ENCODE measurements around the gene PGRMC1.
"Not testable (repeated sequence)": the region's sequence is repeated elsewhere in the genome, so short reads cannot be mapped to it uniquely, and the experiment has no call there.

Gene PGRMC1

GRCh38 chrX:119235872-119236622 lies at the start of gene PGRMC1:
PGRMC1 (plus strand) TSS chrX:119236285; CDS start chrX:119236364, 79 bp downstream.
- ATAC-seq (replicated peaks) (peak; percentile 94 to 96), DNase-seq (peak; percentile 60)
- Mint-ChIP-seq H3K27ac (peak within 1 kb of the TSS; percentile 84), H3K36me3 (peaks cover 4 to 5% of the 10 kb centered on the region in 2 donors), H3K4me1 (peaks cover 13 to 21% of the 10 kb centered on the region in 2 donors), H3K27me3 (peaks cover 8 to 15% of the 10 kb centered on the region in 2 donors), H3K4me3 (peak within 1 kb of the TSS; percentile 82 to 86), H3K9me3 (no peaks in the 10 kb centered on the region)

GRCh38 chrX:119186763-119187162 lies 49.3 kb upstream of the PGRMC1 start:
- Mint-ChIP-seq H3K27ac (no peak overlapping the region), H3K9me3 (peaks cover 0 to 3% of the 10 kb centered on the region in 2 donors), H3K4me1 (no peaks in the 10 kb centered on the region), H3K4me3 (no peak overlapping the region), H3K27me3 (peaks cover 6 to 9% of the 10 kb centered on the region in 2 donors), H3K36me3 (no peaks in the 10 kb centered on the region)
- ATAC-seq (replicated peaks) (no peak), DNase-seq (no peak)

- H3K9me3 Mint-ChIP-seq, result peaks cover 0 to 3% of the 10 kb centered on the region in 2 donors
- H3K27ac Mint-ChIP-seq, result no peak overlapping the region
- no peak for DNase-seq
- ATAC-seq (replicated peaks), result no peak
- H3K27me3 Mint-ChIP-seq, result peaks cover 6 to 8% of the 10 kb centered on the region in 2 donors
- no peak overlapping the region for H3K4me3 Mint-ChIP-seq
- H3K4me1 Mint-ChIP-seq, result no peaks in the 10 kb centered on the region
- H3K36me3 Mint-ChIP-seq, result no peaks in the 10 kb centered on the region
Measured at GRCh38 chrX:119187298-119187697, 48.8 kb upstream of the PGRMC1 start.

GRCh38 chrX:119189115-119189514 lies 47.0 kb upstream of the PGRMC1 start:
- Mint-ChIP-seq H3K9me3 (peaks cover 0 to 3% of the 10 kb centered on the region in 2 donors), H3K36me3 (no peaks in the 10 kb centered on the region), H3K4me3 (no peak overlapping the region), H3K27me3 (peaks cover 6 to 8% of the 10 kb centered on the region in 2 donors), H3K4me1 (no peaks in the 10 kb centered on the region), H3K27ac (no peak overlapping the region)
- DNase-seq, result no peak
- ATAC-seq (replicated peaks), result no peak

- DNase-seq (no peak), ATAC-seq (replicated peaks) (no peak)
- Mint-ChIP-seq H3K27ac (no peak overlapping the region), H3K4me3 (no peak overlapping the region), H3K9me3 (peaks cover 0 to 3% of the 10 kb centered on the region in 2 donors), H3K27me3 (peaks cover 6 to 8% of the 10 kb centered on the region in 2 donors), H3K36me3 (no peaks in the 10 kb centered on the region), H3K4me1 (no peaks in the 10 kb centered on the region)
Measured at GRCh38 chrX:119189595-119189994, 46.5 kb upstream of the PGRMC1 start.

GRCh38 chrX:119190091-119190681 lies 45.9 kb upstream of the PGRMC1 start:
- Mint-ChIP-seq H3K9me3 (peaks cover 0 to 3% of the 10 kb centered on the region in 2 donors), H3K4me1 (no peaks in the 10 kb centered on the region), H3K27me3 (peaks cover 6 to 8% of the 10 kb centered on the region in 2 donors), H3K27ac (no peak overlapping the region), H3K36me3 (no peaks in the 10 kb centered on the region), H3K4me3 (no peak overlapping the region)
- ATAC-seq (replicated peaks), result no peak
- no peak for DNase-seq

- peaks cover 0 to 3% of the 10 kb centered on the region in 2 donors for H3K9me3 Mint-ChIP-seq
- ATAC-seq (replicated peaks), result no peak
- H3K27ac Mint-ChIP-seq, result no peak overlapping the region
Measured at GRCh38 chrX:119190831-119191230, 45.3 kb upstream of the PGRMC1 start.

GRCh38 chrX:119194621-119195020 lies 41.5 kb upstream of the PGRMC1 start:
- Mint-ChIP-seq H3K27me3 (no peaks in the 10 kb centered on the region), H3K27ac (no peak overlapping the region), H3K4me1 (no peaks in the 10 kb centered on the region), H3K9me3 (peaks cover 0 to 1% of the 10 kb centered on the region in 2 donors), H3K36me3 (no peaks in the 10 kb centered on the region), H3K4me3 (no peak overlapping the region)
- ATAC-seq (replicated peaks) (no peak), DNase-seq (no peak)

More at GRCh38 chrX:119190831-119191230, 45.3 kb upstream of the PGRMC1 start:
- Mint-ChIP-seq H3K36me3 (no peaks in the 10 kb centered on the region), H3K27me3 (peaks cover 6 to 8% of the 10 kb centered on the region in 2 donors), H3K4me3 (no peak overlapping the region), H3K4me1 (no peaks in the 10 kb centered on the region)
- no peak for DNase-seq

GRCh38 chrX:119201570-119201969 lies 34.5 kb upstream of the PGRMC1 start:
- ATAC-seq (replicated peaks), result no peak
- Mint-ChIP-seq H3K9me3 (peaks cover 0 to 1% of the 10 kb centered on the region in 2 donors), H3K4me3 (no peak overlapping the region), H3K36me3 (no peaks in the 10 kb centered on the region), H3K4me1 (no peaks in the 10 kb centered on the region), H3K27ac (no peak overlapping the region), H3K27me3 (peaks cover 0 to 12% of the 10 kb centered on the region in 2 donors)
- no peak for DNase-seq

- no peaks in the 10 kb centered on the region for H3K36me3 Mint-ChIP-seq
Measured at GRCh38 chrX:119206203-119206602, 29.9 kb upstream of the PGRMC1 start.

GRCh38 chrX:119207483-119207882 lies 28.6 kb upstream of the PGRMC1 start:
- H3K9me3 Mint-ChIP-seq; H3K4me3 Mint-ChIP-seq; H3K4me1 Mint-ChIP-seq; DNase-seq; H3K27ac Mint-ChIP-seq; H3K36me3 Mint-ChIP-seq; ATAC-seq (replicated peaks): not testable (repeated sequence)
- peaks cover 0 to 12% of the 10 kb centered on the region in 2 donors for H3K27me3 Mint-ChIP-seq

More at GRCh38 chrX:119206203-119206602, 29.9 kb upstream of the PGRMC1 start:
- Mint-ChIP-seq H3K27me3 (peaks cover 0 to 12% of the 10 kb centered on the region in 2 donors), H3K27ac (no peak overlapping the region), H3K4me3 (no peak overlapping the region), H3K9me3 (no peaks in the 10 kb centered on the region), H3K4me1 (no peaks in the 10 kb centered on the region)
- DNase-seq, result no peak
- ATAC-seq (replicated peaks), result no peak

GRCh38 chrX:119208401-119209057 lies 27.6 kb upstream of the PGRMC1 start:
- no peaks in the 10 kb centered on the region for H3K4me1 Mint-ChIP-seq
- H3K4me3 Mint-ChIP-seq, result no peak overlapping the region
- ATAC-seq (replicated peaks) (no peak), DNase-seq (no peak)
- H3K27me3 Mint-ChIP-seq, result peaks cover 5 to 18% of the 10 kb centered on the region in 2 donors
- H3K27ac Mint-ChIP-seq, result no peak overlapping the region
- no peaks in the 10 kb centered on the region for H3K36me3 Mint-ChIP-seq
- no peaks in the 10 kb centered on the region for H3K9me3 Mint-ChIP-seq

- not testable (repeated sequence) for H3K9me3 Mint-ChIP-seq; H3K4me1 Mint-ChIP-seq; DNase-seq; H3K27ac Mint-ChIP-seq; H3K4me3 Mint-ChIP-seq; H3K36me3 Mint-ChIP-seq; ATAC-seq (replicated peaks)
- H3K27me3 Mint-ChIP-seq, result peaks cover 10 to 22% of the 10 kb centered on the region in 2 donors
Measured at GRCh38 chrX:119210931-119211648, 25.0 kb upstream of the PGRMC1 start.

GRCh38 chrX:119211649-119212014 lies 24.5 kb upstream of the PGRMC1 start:
- H3K4me3 Mint-ChIP-seq, result no peak overlapping the region
- H3K9me3 Mint-ChIP-seq, result no peaks in the 10 kb centered on the region
- no peaks in the 10 kb centered on the region for H3K36me3 Mint-ChIP-seq
- ATAC-seq (replicated peaks) (no peak), DNase-seq (no peak)
- H3K27me3 Mint-ChIP-seq, result peaks cover 10 to 18% of the 10 kb centered on the region in 2 donors
- H3K4me1 Mint-ChIP-seq, result no peaks in the 10 kb centered on the region
- no peak overlapping the region for H3K27ac Mint-ChIP-seq

All from stimulated activated naive B cell treated with anti-CD40 and anti-IgM and Interleukin-4, amounts not matched to agents 10 μg/mL and 1 μg/mL and 100 μg/mL, for 72 hours (primary cell).